ENCODE measurements around the gene CSTB. TPM values are rescaled to one million over a fixed set of nuclear protein-coding genes. Genes with fewer than 3 reads are reported as not detected.

Gene CSTB
- total and polyA plus RNA-seq, 7 experiments from 2014 or later: 14.7 to 66.5 (median 37.9) TPM

DNA sequence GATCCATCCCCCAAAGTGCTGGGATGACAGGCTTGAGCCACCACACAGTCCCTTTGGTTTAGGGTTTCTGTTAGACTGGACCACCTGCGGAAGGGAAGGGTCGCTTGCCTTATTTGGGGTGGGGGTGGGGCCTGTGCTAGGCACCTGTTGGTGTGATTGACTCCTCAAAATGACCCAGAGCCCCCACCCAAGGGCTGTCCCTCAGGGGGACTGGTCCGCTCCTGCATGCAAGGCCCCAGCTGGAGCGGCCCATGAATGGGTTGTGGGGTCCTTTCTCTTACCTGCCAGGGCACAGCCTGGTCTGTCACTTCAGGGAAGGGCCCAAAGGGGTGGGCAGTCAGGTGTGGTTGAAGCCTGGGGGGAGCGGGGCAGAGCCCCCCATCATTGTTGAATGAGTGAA lies 1.8 kb upstream of the CSTB start:
- no peaks in the 10 kb centered on the region for H3K27me3 ChIP-seq (ENCODE audit: control insufficient read depth in 2 of 2, insufficient read depth in 2 of 2, low read length in 2 of 2)
- no peaks in the 10 kb centered on the region for H3K9me3 Mint-ChIP-seq
- H3K36me3 Mint-ChIP-seq: peaks cover 4 to 19% (median 6%) of the 10 kb centered on the region in 5 donors
- POLR2A ChIA-PET: no interaction called here
- ATAC-seq: no peak
- no peak overlapping the region for H3K4me3 ChIP-seq (ENCODE audit: low read length)
- no peak for DNase-seq
- H3K9me3 ChIP-seq (ENCODE audit: control insufficient read depth in 2 of 3, low read length in 3 of 3): no peaks in the 10 kb centered on the region
- no peak overlapping the region for H3K27ac ChIP-seq (ENCODE audit: low read depth, low read length)
- H3K4me1 Mint-ChIP-seq: peaks cover 24 to 62% (median 41%) of the 10 kb centered on the region in 7 donors
- intact Hi-C loops (cut with micrococcal nuclease): loop anchor here in 1 of 2 donors (5.0 to 10.0 kb wide), 2 partner anchors 51 to 113 kb away; no protein-coding TSS in a partner anchor
- peak overlapping the region in 9 of 10 donors; percentile 60 to 94 (median 81) for H3K4me3 Mint-ChIP-seq
- peaks cover 11 to 18% of the 10 kb centered on the region in 2 donors for H3K4me1 ChIP-seq (ENCODE audit: control insufficient read depth in 2 of 2, insufficient read depth in 2 of 2, low read length in 2 of 2)
- H3K27me3 Mint-ChIP-seq: no peaks in the 10 kb centered on the region
- CTCF ChIA-PET: no interaction called here
- peaks cover 0 to 15% (median 0%) of the 10 kb centered on the region in 3 experiments for H3K36me3 ChIP-seq (ENCODE audit: control insufficient read depth in 2 of 3, insufficient read depth in 3 of 3, low read length in 3 of 3)
- peak overlapping the region in 7 of 9 donors; percentile 3 to 96 (median 71) for H3K27ac Mint-ChIP-seq

DNA sequence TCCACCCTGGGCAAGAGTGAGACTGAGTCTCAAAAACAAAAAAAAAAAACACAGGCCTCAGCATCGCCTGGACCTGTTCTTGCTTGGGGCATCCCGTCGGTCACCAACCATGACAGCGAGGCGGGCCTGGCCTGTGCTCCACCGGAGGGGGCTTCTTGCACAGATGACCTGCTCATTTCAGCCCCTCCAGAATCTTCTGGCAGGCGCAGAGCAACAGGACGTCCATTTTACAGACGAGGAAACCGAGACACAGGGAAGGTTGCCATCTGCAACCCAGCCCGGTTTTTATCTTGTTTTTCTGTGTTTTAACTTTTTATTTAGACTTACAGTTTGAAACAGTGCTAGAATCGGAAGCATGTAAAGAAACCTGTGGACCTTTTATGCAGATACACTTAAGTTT lies 918 bp downstream of the CSTB start:
- intact Hi-C loops (cut with micrococcal nuclease): loop anchor here (1.0 to 10.0 kb wide), 3 partner anchors 14 to 110 kb away; partner anchors contain the start of gene RRP1 (in 1 of the 2)
- Mint-ChIP-seq H3K4me3 (peak overlapping the region; percentile 89 to 96 (median 94)), H3K9me3 (no peaks in the 10 kb centered on the region), H3K4me1 (peaks cover 29 to 56% (median 41%) of the 10 kb centered on the region in 7 donors), H3K36me3 (peaks cover 5 to 27% (median 12%) of the 10 kb centered on the region in 5 donors), H3K27me3 (no peaks in the 10 kb centered on the region), H3K27ac (peak overlapping the region; percentile 77 to 91 (median 81))
- Histone ChIP-seq H3K9me3 (ENCODE audit: control insufficient read depth in 2 of 3, low read length in 3 of 3) (no peaks in the 10 kb centered on the region), H3K4me3 (ENCODE audit: low read length) (peak overlapping the region; percentile 64), H3K27ac (ENCODE audit: low read depth, low read length) (peak overlapping the region; percentile 77), H3K36me3 (ENCODE audit: control insufficient read depth in 2 of 3, insufficient read depth in 3 of 3, low read length in 3 of 3) (peaks cover 0 to 18% (median 0%) of the 10 kb centered on the region in 3 experiments), H3K4me1 (ENCODE audit: control insufficient read depth in 2 of 2, insufficient read depth in 2 of 2, low read length in 2 of 2) (peaks cover 11 to 18% of the 10 kb centered on the region in 2 donors), H3K27me3 (ENCODE audit: control insufficient read depth in 2 of 2, insufficient read depth in 2 of 2, low read length in 2 of 2) (no peaks in the 10 kb centered on the region)
- POLR2A ChIA-PET: interaction anchor here (0.6 kb wide), 1 partner anchor 239 kb away, joined by 3 read pairs; no protein-coding TSS in a partner anchor
- CTCF ChIA-PET: no interaction called here
- ATAC-seq (no peak), DNase-seq (no peak)

DNA sequence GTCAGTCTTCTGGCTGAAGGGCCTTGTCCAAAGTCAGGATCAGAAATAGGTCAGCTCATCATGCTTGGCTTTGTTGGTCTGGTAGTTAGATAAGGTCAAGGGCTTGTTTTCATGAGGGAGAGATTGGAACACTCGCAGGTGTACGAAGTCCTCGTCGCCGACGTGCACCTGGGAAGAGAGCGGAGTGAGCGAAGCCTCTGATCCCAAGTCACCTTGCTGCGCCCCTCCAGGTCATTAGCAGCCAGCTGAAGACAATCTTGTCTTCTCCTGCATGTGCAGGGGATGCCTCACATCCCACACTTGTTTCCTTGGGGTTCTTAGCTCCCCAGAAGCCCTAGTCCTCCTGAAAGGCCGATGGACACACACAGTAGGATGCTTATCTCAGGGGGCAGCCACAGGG lies 1.9 kb downstream of the CSTB start:
- CTCF ChIA-PET: no interaction called here
- peaks cover 28 to 50% (median 38%) of the 10 kb centered on the region in 7 donors for H3K4me1 Mint-ChIP-seq
- no peaks in the 10 kb centered on the region for H3K9me3 ChIP-seq (ENCODE audit: control insufficient read depth in 2 of 3, low read length in 3 of 3)
- H3K36me3 Mint-ChIP-seq: peaks cover 5 to 27% (median 12%) of the 10 kb centered on the region in 5 donors
- intact Hi-C loops (cut with micrococcal nuclease): loop anchor here in 1 of 2 donors (10.0 kb wide), 1 partner anchor 109 kb away; no protein-coding TSS in a partner anchor
- peaks cover 0 to 18% (median 0%) of the 10 kb centered on the region in 3 experiments for H3K36me3 ChIP-seq (ENCODE audit: control insufficient read depth in 2 of 3, insufficient read depth in 3 of 3, low read length in 3 of 3)
- H3K4me3 ChIP-seq (ENCODE audit: low read length): no peak overlapping the region
- H3K27me3 Mint-ChIP-seq: no peaks in the 10 kb centered on the region
- peak overlapping the region; percentile 49 to 95 (median 66) for H3K4me3 Mint-ChIP-seq
- H3K27me3 ChIP-seq (ENCODE audit: control insufficient read depth in 2 of 2, insufficient read depth in 2 of 2, low read length in 2 of 2): no peaks in the 10 kb centered on the region
- DNase-seq: no peak
- peaks cover 11 to 18% of the 10 kb centered on the region in 2 donors for H3K4me1 ChIP-seq (ENCODE audit: control insufficient read depth in 2 of 2, insufficient read depth in 2 of 2, low read length in 2 of 2)
- ATAC-seq: no peak
- H3K27ac Mint-ChIP-seq: peak overlapping the region in 5 of 9 donors; percentile 4 to 57 (median 39)
- H3K9me3 Mint-ChIP-seq: no peaks in the 10 kb centered on the region
- POLR2A ChIA-PET: no interaction called here
- H3K27ac ChIP-seq (ENCODE audit: low read depth, low read length): no peak overlapping the region

DNA sequence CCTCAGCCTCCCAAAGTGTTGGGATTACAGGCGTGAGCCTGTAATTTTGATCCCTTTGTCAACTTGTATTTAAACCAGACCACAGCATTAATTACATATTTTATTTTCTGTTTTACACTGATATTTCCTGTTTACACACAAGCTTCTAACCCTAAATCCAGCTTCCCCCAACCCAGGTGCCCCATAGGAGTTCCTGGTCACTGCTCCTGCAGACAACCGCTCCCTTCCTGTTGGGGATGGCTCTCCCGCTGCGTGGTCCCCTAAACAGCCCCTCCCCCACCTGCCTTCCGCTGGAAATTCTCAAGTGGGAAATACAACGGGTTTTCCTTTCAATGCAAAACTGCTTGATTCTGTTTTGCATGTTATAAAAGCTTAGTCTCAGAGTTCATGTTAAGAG lies 3.7 kb downstream of the CSTB start:
- H3K4me3 ChIP-seq (ENCODE audit: low read length): no peak overlapping the region
- Mint-ChIP-seq H3K4me1 (peaks cover 24 to 35% (median 26%) of the 10 kb centered on the region in 7 donors), H3K27ac (no peak overlapping the region), H3K27me3 (no peaks in the 10 kb centered on the region), H3K36me3 (peaks cover 5 to 27% (median 12%) of the 10 kb centered on the region in 5 donors), H3K4me3 (no peak overlapping the region), H3K9me3 (no peaks in the 10 kb centered on the region)
- no peak overlapping the region for H3K27ac ChIP-seq (ENCODE audit: low read depth, low read length)
- no peaks in the 10 kb centered on the region for H3K27me3 ChIP-seq (ENCODE audit: control insufficient read depth in 2 of 2, insufficient read depth in 2 of 2, low read length in 2 of 2)
- no peak for ATAC-seq
- H3K4me1 ChIP-seq (ENCODE audit: control insufficient read depth in 2 of 2, insufficient read depth in 2 of 2, low read length in 2 of 2): peaks cover 6 to 10% of the 10 kb centered on the region in 2 donors
- DNase-seq: no peak
- H3K9me3 ChIP-seq (ENCODE audit: control insufficient read depth in 2 of 3, low read length in 3 of 3): no peaks in the 10 kb centered on the region
- ChIA-PET CTCF (interaction anchor here (1.4 kb wide), 1 partner anchor 16 kb away, joined by 3 read pairs; no protein-coding TSS in a partner anchor), POLR2A (no interaction called here)
- intact Hi-C loops (cut with micrococcal nuclease): loop anchor here in 1 of 2 donors (10.0 kb wide), 1 partner anchor 108 kb away; no protein-coding TSS in a partner anchor
- peaks cover 0 to 18% (median 0%) of the 10 kb centered on the region in 3 experiments for H3K36me3 ChIP-seq (ENCODE audit: control insufficient read depth in 2 of 3, insufficient read depth in 3 of 3, low read length in 3 of 3)

DNA sequence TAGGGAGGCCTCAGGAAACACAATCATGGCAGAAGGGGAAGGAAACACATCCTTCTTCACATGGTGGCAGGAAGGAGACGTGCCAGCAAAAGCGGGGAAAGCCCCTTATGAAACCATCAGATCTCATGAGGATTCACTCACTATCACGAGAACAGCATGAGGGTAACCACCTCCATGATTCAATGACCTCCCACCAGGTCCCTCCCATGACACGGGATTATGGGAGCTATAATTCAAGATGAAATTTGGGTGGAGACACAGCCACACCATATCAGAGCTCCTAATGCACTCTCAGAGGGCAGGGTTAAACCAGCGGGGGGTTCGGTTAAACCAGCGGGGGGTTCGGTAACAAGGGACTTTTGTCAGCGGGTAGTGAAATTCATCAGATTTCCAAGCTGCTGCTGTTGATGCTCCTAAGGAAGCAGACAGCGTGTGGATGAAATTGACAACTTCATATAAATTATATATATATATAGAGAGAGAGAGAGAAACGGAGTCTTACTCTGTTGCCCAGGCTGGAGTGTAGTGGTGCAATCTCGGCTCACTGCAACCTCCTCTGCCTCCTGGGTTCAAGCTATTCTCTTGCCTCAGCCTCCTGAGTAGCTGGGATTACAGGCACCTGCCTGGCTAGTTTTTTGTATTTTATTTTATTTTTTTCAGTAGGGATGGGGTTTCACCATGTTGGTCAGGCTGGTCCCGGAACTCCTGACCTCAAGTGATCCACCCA lies 4.2 kb downstream of the CSTB start:
- Histone ChIP-seq H3K27ac (ENCODE audit: low read depth, low read length) (no peak overlapping the region), H3K36me3 (ENCODE audit: control insufficient read depth in 2 of 3, insufficient read depth in 3 of 3, low read length in 3 of 3) (peaks cover 0 to 18% (median 0%) of the 10 kb centered on the region in 3 experiments), H3K4me3 (ENCODE audit: low read length) (no peak overlapping the region), H3K9me3 (ENCODE audit: control insufficient read depth in 2 of 3, low read length in 3 of 3) (no peaks in the 10 kb centered on the region), H3K27me3 (ENCODE audit: control insufficient read depth in 2 of 2, insufficient read depth in 2 of 2, low read length in 2 of 2) (no peaks in the 10 kb centered on the region), H3K4me1 (ENCODE audit: control insufficient read depth in 2 of 2, insufficient read depth in 2 of 2, low read length in 2 of 2) (peaks cover 6 to 10% of the 10 kb centered on the region in 2 donors)
- intact Hi-C loops (cut with micrococcal nuclease): loop anchor here in 1 of 2 donors (10.0 kb wide), 1 partner anchor 107 kb away; no protein-coding TSS in a partner anchor
- no peak for DNase-seq
- H3K4me3 Mint-ChIP-seq: peak overlapping the region in 2 of 10 donors; percentile 36 to 40
- H3K36me3 Mint-ChIP-seq: peaks cover 5 to 27% (median 12%) of the 10 kb centered on the region in 5 donors
- no peak for ATAC-seq
- no peaks in the 10 kb centered on the region for H3K27me3 Mint-ChIP-seq
- H3K27ac Mint-ChIP-seq: no peak overlapping the region
- H3K9me3 Mint-ChIP-seq: no peaks in the 10 kb centered on the region
- ChIA-PET CTCF (interaction anchor here (1.4 kb wide), 1 partner anchor 17 kb away, joined by 3 read pairs; no protein-coding TSS in a partner anchor), POLR2A (interaction anchor here (0.6 kb wide), 1 partner anchor 219 kb away, joined by 3 read pairs; no protein-coding TSS in a partner anchor)
- peaks cover 24 to 35% (median 26%) of the 10 kb centered on the region in 7 donors for H3K4me1 Mint-ChIP-seq

DNA sequence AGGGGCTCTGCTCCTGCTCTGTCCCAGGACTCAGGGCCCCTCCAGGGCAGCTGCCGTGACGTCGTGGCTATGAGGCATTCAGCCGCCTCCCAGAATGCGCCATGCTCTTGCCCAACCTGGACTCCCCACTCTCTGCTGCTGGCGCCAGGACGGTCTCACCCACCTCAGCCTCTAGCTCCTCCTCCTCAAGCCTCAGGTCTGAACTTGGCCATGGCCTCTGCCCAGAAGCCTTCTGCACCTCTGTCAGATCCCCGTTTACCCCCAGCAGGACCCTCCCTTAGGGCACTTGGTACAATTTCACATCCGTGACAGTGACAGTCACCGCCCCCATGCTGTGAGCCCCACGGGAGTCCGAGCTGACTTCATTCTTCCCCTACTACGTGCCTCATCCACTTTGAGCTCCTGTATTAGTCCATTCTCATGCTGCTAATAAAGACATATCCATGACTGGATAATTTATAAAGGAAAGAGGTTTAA lies 4.9 kb downstream of the CSTB start:
- Mint-ChIP-seq H3K27ac (no peak overlapping the region), H3K36me3 (peaks cover 5 to 27% (median 12%) of the 10 kb centered on the region in 5 donors), H3K4me3 (peak overlapping the region in 2 of 10 donors; percentile 36 to 40), H3K4me1 (peaks cover 24 to 35% (median 26%) of the 10 kb centered on the region in 7 donors), H3K9me3 (no peaks in the 10 kb centered on the region), H3K27me3 (no peaks in the 10 kb centered on the region)
- POLR2A ChIA-PET: interaction anchor here (0.6 kb wide), 1 partner anchor 219 kb away, joined by 3 read pairs; no protein-coding TSS in a partner anchor
- ATAC-seq (no peak), DNase-seq (no peak)
- Histone ChIP-seq H3K27me3 (ENCODE audit: control insufficient read depth in 2 of 2, insufficient read depth in 2 of 2, low read length in 2 of 2) (no peaks in the 10 kb centered on the region), H3K27ac (ENCODE audit: low read depth, low read length) (no peak overlapping the region), H3K4me3 (ENCODE audit: low read length) (no peak overlapping the region), H3K36me3 (ENCODE audit: control insufficient read depth in 2 of 3, insufficient read depth in 3 of 3, low read length in 3 of 3) (peaks cover 0 to 18% (median 0%) of the 10 kb centered on the region in 3 experiments), H3K9me3 (ENCODE audit: control insufficient read depth in 2 of 3, low read length in 3 of 3) (no peaks in the 10 kb centered on the region), H3K4me1 (ENCODE audit: control insufficient read depth in 2 of 2, insufficient read depth in 2 of 2, low read length in 2 of 2) (peaks cover 6 to 10% of the 10 kb centered on the region in 2 donors)
- CTCF ChIA-PET: interaction anchor here (1.4 kb wide), 1 partner anchor 18 kb away, joined by 3 read pairs; no protein-coding TSS in a partner anchor
- intact Hi-C loops (cut with micrococcal nuclease): loop anchor here in 1 of 2 donors (10.0 kb wide), 1 partner anchor 106 kb away; no protein-coding TSS in a partner anchor
